Endothelial cell of umbilical vein (primary cell): ENCODE data around the gene TRMT61B.

ENCODE experiments used
- EZH2 ChIP-seq: IDR thresholded peaks from 2 replicates; pipeline ENCODE4 v1.6.1; 2012; ENCODE audit warnings: borderline replicate concordance, low read depth, mild to moderate bottlenecking, moderate library complexity, low read length, inconsistent platforms; ENCODE audit not compliant: severe bottlenecking
- FOS ChIP-seq: IDR thresholded peaks from 2 replicates; pipeline ENCODE4 v1.6.1; 2011; ENCODE audit warnings: mild to moderate bottlenecking, low read length, moderate library complexity, borderline replicate concordance; ENCODE audit not compliant: insufficient read depth
- JUN ChIP-seq: IDR thresholded peaks from 2 replicates; pipeline ENCODE4 v1.6.1; 2011; ENCODE audit warnings: borderline replicate concordance, low read depth; ENCODE audit not compliant: insufficient read length, insufficient read depth
- MYC ChIP-seq: IDR thresholded peaks from one replicate; pipeline ENCODE4 v1.6.1; 2011; ENCODE audit warnings: mild to moderate bottlenecking, low read depth, low read length
- POLR2A ChIP-seq: IDR thresholded peaks from 2 replicates; pipeline ENCODE4 v1.6.1; 2012; ENCODE audit warnings: low read depth, mild to moderate bottlenecking, control low read depth, low read length
- TF ChIP-seq, protein P1 (sequence below), 2 donors: IDR thresholded peaks; 1 replicate in 1 of 2; 2 replicates in 1 of 2; pipeline ENCODE4 v1.5.1; 2011; ENCODE audit warnings: low read length in 2 of 2, mild to moderate bottlenecking in 2 of 2, moderate library complexity in 2 of 2, control low read depth in 1 of 2, inconsistent platforms in 1 of 2, low read depth in 1 of 2; ENCODE audit not compliant: insufficient read depth in 1 of 2; ENCODE audit errors: extremely low read depth in 1 of 2

- TF ChIP-seq, protein P1, sequence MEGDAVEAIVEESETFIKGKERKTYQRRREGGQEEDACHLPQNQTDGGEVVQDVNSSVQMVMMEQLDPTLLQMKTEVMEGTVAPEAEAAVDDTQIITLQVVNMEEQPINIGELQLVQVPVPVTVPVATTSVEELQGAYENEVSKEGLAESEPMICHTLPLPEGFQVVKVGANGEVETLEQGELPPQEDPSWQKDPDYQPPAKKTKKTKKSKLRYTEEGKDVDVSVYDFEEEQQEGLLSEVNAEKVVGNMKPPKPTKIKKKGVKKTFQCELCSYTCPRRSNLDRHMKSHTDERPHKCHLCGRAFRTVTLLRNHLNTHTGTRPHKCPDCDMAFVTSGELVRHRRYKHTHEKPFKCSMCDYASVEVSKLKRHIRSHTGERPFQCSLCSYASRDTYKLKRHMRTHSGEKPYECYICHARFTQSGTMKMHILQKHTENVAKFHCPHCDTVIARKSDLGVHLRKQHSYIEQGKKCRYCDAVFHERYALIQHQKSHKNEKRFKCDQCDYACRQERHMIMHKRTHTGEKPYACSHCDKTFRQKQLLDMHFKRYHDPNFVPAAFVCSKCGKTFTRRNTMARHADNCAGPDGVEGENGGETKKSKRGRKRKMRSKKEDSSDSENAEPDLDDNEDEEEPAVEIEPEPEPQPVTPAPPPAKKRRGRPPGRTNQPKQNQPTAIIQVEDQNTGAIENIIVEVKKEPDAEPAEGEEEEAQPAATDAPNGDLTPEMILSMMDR (IDR thresholded peaks at IDR 0.05; ENCODE audit: extremely low read depth in 1 of 2, insufficient read depth in 1 of 2, low read depth in 1 of 2, low read length in 2 of 2): no peak
- TF ChIP-seq POLR2A: no peak
- TF ChIP-seq JUN: no peak
- no peak for TF ChIP-seq EZH2
- TF ChIP-seq MYC: no peak
- TF ChIP-seq FOS: no peak
These were observed 489 bp downstream of the TRMT61B start for GRCh38 chr2:28869494-28870145.
